Activated CD8-positive, alpha-beta memory T cell treated with anti-CD3 and anti-CD28 coated beads for 24 hours (primary cell): ENCODE results near the gene CRYBG1.
"Not testable (repeated sequence)": the region's sequence is repeated elsewhere in the genome, so short reads cannot be mapped to it uniquely, and the experiment has no call there.

Experiments
- DNase-seq: peaks from one replicate; pipeline ENCODE4 v3.0.0-alpha.2; 2020

Gene CRYBG1

GRCh38 chr6:106528521-106528920 lies 168.0 kb downstream of the CRYBG1 start:
- no peak for DNase-seq

DNA sequence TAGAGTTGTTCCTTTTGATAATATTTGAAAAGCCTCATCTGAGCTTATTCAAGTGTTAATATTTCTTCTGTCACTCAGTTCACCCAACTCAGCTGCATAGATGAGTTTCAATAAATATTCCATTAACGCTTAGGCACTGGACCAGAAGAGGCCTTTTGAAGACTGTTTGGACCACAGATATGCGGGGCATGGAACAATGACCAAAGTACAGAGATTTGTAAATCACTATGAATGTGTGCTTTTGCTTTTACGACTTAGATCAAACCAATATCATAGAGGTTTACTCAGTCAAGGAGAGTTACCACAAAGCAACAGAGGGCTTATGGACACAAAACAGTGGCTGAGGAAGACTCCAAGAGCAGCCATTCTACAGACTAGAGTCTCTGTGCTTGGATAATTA lies 168.9 kb downstream of the CRYBG1 start:
- DNase-seq: no peak

DNA sequence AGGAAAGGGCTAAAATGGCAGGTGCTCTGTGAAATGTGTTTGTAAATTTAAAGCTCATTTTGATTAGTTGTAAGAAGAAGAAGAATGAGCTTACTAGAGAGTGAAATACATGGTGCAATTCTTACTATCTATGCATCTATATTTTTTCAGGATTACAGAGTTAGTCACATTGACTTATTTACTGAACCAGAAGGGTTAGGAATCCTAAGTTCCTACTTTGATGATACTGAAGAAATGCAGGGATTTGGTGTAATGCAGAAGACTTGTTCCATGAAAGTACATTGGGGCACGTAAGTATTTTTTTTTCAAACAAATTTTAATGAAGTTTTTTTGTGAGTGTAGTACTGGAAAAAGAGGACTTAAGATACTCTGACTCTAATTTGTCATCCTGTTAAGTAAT lies 169.5 kb downstream of the CRYBG1 start:
- DNase-seq: no peak

GRCh38 chr6:106530502-106530901 lies 170.0 kb downstream of the CRYBG1 start:
- no peak for DNase-seq

DNA sequence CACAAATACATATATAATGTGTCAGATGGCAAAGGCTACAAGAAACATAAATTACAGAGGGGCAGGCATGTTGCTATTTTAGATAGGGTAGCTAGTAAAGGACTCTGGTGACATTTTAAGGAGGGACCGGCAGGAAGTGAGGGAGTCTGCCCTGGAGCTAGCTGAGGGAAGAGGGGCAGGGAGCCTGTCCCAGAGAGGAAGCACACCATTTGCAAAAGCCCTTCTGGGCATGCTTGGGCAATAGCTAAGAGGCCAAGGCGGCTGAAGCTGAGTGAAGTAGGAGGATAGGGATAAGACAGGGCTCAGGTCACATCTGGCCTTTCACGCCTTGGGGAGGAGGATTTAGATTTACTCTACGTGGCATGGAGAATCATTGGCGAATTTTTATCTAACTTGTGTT lies 172.5 kb downstream of the CRYBG1 start:
- no peak for DNase-seq

DNA sequence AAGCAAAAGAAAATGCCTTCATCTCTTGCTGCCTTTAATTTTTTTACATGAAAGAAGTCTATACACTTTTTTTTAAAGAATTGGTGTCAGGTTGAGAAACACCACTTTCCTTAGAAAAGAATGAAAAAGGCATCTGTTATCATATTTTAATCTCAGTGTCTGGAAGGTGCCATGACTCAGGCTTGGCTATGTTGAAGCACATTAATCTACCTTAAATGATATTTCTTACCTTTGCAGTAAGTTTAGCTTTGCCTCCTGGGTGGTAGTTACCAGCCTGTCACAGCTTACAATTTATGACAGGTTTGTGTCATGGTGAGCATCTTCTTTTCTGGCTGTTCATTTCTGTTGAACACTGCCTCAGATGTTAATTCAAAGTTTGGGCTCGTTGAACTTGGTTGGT lies 173.5 kb downstream of the CRYBG1 start:
- no peak for DNase-seq

DNA sequence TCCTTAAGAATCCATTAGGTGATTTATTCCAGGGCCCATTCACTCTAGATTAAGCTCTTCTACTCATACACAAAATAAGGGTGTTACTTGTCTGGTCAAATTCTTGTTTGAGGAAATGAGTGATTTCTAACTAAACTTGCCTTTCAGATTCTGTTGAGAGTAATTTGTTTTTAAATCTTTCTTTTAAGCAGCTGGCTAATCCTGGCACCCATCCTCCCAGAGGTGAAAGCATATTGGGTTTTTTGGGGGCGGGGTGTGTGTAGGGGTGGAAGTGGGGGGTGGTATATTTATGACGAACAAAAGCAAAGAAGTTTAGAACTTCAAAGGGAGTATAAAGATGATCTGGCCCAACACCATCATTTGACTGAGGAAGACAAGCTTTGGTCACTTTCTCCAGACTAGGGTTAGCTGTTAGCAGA lies 174.1 kb downstream of the CRYBG1 start:
- DNase-seq: peak; percentile 73

DNA sequence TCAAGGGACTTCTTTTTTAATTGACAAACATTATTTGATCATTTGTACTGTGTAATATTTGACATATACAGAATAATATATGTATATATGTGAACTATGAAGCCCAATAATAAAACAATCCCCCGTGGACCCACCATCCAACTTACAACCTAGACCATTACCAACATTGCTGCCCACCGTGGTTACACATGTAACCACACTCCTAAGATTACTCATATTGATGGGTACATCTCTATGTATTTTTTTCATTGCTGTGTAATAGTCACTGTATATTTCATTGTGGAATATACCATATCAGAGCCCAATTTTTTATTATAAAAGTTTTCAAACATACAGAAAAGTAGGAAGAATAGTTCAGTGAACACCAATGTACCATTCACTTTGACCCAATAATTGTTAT lies 174.5 kb downstream of the CRYBG1 start:
- DNase-seq: no peak

GRCh38 chr6:106536357-106536756 lies 175.8 kb downstream of the CRYBG1 start:
- no peak for DNase-seq

- DNase-seq: no peak
These were observed 176.3 kb downstream of the CRYBG1 start for GRCh38 chr6:106536851-106537250.

DNA sequence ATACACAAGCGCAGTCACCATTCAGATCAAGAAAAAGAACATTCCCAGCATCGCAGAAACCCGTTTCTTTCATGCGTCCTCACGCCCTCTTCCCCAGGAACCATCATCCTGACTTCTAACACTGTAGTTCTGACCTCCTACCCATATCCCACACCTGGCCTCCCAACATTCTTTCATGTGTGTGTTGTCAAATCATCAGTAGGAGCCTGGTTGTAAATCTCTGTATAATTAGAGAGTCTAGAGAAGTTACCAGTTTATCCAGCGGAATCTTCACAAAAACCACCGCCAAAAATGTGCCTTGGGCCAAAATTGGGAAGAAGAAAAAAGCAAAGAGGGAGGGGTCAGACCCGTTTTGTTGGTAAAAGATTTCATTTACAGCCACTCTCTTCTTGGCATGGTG lies 177.1 kb downstream of the CRYBG1 start:
- DNase-seq: no peak

DNA sequence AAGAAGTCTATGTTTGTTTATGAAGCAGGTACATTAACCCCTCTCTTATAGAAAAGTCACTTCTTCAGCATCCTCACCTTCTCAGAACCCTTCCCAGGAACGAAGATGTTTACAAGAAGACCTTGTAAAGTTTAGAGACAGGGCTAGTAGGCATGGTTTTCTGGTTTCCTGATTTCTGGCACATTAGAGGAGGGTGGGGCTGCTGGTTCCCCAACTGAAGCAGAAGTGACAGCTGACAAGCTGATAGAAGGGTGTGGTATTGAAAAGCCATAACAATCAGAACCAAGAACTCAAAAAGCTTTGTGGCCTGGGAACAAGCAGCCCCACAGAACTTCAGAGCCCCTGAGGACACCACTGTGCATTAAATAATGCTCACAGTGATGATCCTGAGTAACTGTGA lies 177.6 kb downstream of the CRYBG1 start:
- DNase-seq: no peak

DNA sequence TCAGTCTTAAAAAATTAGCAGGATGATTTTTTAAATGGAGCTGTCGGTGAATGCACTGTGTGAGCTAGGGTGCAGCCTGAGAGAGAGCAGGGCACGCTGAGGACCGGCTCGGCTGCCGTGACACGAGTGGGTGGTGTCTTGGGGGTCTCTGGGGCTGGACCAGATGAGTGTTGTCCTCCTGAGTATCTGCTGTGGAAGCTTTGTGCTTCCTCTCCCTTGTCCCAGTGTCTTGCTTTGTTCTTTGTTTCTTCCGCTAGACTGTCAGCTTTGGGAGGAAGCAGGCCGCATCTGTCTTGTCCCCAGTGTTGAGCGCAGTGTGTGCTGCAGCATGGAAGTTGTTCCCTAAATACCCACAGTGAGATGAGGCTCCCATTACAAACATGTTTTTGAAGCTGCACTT lies 179.4 kb downstream of the CRYBG1 start:
- no peak for DNase-seq

DNA sequence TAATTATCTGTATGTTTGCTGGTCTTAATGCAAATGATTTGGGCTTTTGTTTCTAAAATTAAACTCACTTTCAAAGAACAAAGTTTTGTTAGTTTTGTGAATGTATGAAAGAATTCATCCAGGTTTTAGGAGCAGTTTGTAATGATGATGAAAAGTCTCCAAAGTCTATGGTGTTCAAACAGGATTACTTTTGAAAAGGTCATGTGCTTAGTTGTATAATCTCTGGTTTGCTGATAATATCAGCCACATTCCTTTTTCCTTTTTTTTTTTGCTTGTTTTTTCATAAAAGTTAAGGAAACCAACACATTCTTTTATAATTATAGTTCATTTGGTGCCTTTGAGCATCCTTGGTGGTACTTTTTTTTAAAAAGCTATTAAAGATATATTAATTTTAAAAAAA lies 179.9 kb downstream of the CRYBG1 start:
- DNase-seq: no peak

DNA sequence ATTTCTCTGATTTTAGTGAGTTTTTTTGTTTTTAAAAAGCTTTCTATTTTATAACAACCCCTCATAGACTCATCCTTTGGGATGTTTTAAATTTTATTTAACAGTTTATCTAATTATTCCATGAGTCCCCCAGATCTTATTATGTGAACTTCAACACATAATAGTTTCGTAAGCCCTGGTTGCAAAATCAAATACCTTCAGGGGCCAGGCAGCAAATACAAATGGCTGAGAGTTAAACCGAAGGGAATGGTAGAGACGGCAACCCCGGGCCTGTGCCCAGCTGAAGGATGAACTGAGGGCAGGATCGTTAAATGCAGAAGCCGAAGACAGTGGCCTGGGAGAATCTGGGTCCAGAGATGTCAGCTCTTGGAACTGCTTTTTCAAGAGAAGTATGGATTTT lies 180.4 kb downstream of the CRYBG1 start:
- no peak for DNase-seq

DNA sequence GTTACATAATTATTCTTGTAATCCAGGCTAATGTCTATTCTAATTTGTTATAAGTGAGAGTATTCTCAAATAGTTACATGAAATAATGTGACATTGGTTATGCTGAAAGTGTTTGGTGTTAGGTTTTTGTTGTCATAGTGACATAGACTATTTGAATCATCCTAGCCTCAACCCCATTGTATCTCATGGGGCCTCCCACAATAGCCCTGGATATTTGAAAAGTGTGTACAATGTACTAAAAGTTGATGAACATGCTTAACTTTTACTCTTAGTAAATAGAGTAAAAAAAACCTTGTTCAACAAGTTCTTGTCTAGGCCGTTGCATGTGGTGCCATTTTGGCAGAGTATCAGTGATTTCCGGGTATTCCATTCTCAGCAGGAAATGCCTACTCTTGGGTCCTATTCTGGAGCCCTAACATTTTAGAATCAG lies 185.8 kb downstream of the CRYBG1 start:
- DNase-seq: no peak

DNA sequence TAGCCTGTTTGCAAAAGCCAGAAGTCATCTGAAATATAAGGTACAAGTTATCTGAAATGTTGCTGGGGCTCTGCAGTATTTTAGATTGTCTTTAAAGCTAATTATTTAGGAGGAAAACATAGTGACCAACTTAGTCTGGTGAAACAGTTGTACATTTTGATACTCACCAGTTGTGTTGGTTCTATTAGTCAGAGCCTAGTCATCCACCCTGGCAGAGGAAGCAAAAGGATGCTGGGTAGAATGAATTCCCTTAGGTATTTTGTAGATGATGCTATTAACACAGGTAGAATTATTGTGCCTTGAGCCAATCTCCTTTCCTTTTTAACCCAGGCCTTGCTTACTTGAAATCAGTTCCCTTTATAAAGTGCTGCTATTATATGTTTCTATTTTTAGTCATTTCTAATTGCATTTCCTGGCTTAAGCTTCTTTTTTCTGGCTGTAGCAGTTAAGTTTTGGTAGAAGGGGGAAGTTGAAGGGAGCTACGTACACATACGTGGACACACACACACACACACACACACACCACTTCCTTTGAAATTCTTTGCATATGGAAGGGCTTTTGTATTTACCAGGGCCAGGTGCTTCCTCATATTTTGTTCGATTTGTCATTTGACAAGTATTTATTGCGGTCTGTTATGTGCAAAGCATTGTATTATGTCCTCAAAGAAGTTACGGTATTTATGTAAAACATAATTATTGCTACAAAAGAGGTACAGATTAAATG lies 186.3 kb downstream of the CRYBG1 start:
- DNase-seq: no peak

- DNase-seq: no peak
These were observed 187.3 kb downstream of the CRYBG1 start for GRCh38 chr6:106547601-106548453.

- DNase-seq: not testable (repeated sequence)
These were observed 188.5 kb downstream of the CRYBG1 start for GRCh38 chr6:106548926-106549455.

- no peak for DNase-seq
These were observed 189.0 kb downstream of the CRYBG1 start for GRCh38 chr6:106549521-106549920.

- no peak for DNase-seq
These were observed 190.6 kb downstream of the CRYBG1 start for GRCh38 chr6:106551155-106551554.

- no peak for DNase-seq
These were observed 192.9 kb downstream of the CRYBG1 start for GRCh38 chr6:106553440-106553839.

DNA sequence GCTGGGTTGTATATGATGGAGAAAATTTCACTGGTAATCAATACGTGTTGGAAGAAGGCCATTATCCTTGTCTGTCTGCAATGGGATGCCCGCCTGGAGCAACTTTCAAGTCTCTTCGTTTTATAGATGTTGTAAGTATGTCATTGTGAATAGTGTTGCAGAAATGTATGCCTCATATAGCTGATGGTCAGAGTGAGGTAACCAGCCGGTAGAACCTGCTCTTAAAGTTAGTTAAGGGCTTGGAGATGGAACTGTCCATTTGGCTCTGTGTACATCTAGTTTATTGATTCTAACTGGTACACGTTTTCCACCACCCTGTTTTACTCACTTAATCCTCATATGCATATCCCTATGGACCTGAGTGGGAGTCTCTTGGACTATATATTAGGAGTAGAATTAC lies 195.2 kb downstream of the CRYBG1 start:
- no peak for DNase-seq

DNA sequence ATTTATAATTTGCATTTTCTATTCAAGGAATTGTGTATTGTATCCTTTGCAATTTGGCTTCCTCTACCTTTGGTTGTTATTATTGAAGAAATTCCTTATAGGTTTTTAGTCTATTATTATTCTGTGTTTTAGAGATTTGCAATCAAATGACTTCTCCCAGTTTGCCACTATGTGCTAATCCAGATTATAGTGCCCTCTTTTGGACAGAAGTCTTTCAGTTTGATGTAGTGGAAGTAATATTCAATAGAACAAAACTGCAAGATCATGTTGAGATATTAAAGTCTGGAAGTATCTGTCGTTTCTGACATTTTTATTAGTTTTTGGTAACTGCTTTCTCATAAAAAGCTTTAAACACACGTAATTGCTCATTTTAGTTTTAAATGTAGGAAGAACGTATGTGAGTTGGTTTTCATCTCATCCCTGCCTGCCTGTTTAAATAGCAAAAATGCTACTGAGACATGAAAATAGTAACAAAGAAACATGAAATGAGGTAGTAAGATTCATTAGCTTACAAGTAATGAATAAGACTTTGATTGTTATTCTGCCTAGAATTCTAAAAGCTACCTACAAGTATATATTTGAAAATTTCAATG lies 195.9 kb downstream of the CRYBG1 start:
- DNase-seq: no peak
